ENCODE data around the gene WEE2. TPM values are rescaled to one million over a fixed set of nuclear protein-coding genes. Genes with fewer than 3 reads are reported as not detected.

WEE2 gene
- total RNA-seq, 1 experiment from 2014 or later: not detected

DNA sequence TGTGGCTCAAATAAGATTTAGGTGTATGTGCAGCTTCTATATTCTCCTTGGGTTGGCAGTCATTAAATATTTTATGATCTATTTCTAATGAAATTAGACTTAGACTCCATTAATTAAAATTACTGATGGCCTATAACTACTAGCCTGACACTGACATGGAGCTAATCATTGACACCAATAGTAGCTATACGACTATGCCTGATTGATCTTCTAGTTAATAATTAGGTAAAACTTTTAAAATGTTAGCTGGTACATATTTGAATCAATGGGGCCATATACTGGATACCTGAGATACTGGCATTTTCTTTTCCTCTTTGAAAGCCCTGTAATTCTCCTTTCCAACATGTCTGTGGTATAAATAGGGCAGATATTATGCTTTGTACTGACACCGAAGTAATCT, 14.4 kb downstream of the WEE2 start (continued):
- TF ChIP-seq, protein P1, sequence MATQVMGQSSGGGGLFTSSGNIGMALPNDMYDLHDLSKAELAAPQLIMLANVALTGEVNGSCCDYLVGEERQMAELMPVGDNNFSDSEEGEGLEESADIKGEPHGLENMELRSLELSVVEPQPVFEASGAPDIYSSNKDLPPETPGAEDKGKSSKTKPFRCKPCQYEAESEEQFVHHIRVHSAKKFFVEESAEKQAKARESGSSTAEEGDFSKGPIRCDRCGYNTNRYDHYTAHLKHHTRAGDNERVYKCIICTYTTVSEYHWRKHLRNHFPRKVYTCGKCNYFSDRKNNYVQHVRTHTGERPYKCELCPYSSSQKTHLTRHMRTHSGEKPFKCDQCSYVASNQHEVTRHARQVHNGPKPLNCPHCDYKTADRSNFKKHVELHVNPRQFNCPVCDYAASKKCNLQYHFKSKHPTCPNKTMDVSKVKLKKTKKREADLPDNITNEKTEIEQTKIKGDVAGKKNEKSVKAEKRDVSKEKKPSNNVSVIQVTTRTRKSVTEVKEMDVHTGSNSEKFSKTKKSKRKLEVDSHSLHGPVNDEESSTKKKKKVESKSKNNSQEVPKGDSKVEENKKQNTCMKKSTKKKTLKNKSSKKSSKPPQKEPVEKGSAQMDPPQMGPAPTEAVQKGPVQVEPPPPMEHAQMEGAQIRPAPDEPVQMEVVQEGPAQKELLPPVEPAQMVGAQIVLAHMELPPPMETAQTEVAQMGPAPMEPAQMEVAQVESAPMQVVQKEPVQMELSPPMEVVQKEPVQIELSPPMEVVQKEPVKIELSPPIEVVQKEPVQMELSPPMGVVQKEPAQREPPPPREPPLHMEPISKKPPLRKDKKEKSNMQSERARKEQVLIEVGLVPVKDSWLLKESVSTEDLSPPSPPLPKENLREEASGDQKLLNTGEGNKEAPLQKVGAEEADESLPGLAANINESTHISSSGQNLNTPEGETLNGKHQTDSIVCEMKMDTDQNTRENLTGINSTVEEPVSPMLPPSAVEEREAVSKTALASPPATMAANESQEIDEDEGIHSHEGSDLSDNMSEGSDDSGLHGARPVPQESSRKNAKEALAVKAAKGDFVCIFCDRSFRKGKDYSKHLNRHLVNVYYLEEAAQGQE (IDR thresholded peaks at IDR 0.05; ENCODE audit: low read depth): no peak
- TF ChIP-seq ELF1 (IDR thresholded peaks at IDR 0.05; ENCODE audit: borderline replicate concordance, low read depth): no peak
- TF ChIP-seq EGR1 (IDR thresholded peaks at IDR 0.05; ENCODE audit: low read depth): no peak

DNA sequence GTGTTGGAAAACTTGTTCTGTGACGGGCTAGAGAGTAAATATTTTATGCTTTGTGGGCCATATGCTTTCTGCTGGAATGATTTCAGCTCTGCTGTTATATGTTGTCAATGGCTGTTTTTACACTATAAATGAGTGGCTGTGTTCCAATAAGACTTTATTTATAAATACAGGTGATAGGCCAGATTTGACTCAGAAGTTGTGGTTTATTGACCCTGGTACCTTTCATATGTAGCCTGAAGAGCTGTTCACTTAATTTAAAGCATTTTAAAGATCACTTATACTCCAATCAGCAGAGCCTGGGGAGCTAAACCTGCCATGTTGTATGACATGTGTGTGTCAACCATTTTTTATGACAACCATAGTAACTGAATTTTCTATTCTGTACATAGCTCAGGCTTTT, 20.9 kb downstream of the WEE2 start:
- no peaks in the 10 kb centered on the region for H3K79me2 ChIP-seq (ENCODE audit: insufficient read depth, low read length)
- no peak overlapping the region for H3K4me2 ChIP-seq (ENCODE audit: low read length)
- peaks cover 5% of the 10 kb centered on the region; the same call in 1 of the 2 replicates for H3K27me3 ChIP-seq (ENCODE audit: insufficient read depth, low read length)
- TF ChIP-seq ZFX (IDR thresholded peaks at IDR 0.05) (no peak), ZNF274 (IDR thresholded peaks at IDR 0.05; ENCODE audit: low read depth, low read length) (no peak), EZH2phosphoT487 (IDR thresholded peaks at IDR 0.05; ENCODE audit: borderline replicate concordance) (no peak), RAD21 (IDR thresholded peaks at IDR 0.05; ENCODE audit: low read depth) (no peak), EGR1 (IDR thresholded peaks at IDR 0.05; ENCODE audit: low read depth) (no peak), SIN3A (IDR thresholded peaks at IDR 0.05; ENCODE audit: low read depth) (no peak), YY1 (IDR thresholded peaks at IDR 0.05; ENCODE audit: extremely low read depth, insufficient replicate concordance, low read depth, low read length) (no peak), CEBPB (IDR thresholded peaks at IDR 0.05; ENCODE audit: low read depth) (no peak), SRF (IDR thresholded peaks at IDR 0.05; ENCODE audit: low read depth) (no peak), POLR2A (IDR thresholded peaks at IDR 0.05; ENCODE audit: borderline replicate concordance, extremely low read depth, insufficient read depth, insufficient read length) (no peak)
- TF ChIP-seq, protein P1 (IDR thresholded peaks at IDR 0.05; ENCODE audit: low read depth): no peak
- TF ChIP-seq, protein P2, sequence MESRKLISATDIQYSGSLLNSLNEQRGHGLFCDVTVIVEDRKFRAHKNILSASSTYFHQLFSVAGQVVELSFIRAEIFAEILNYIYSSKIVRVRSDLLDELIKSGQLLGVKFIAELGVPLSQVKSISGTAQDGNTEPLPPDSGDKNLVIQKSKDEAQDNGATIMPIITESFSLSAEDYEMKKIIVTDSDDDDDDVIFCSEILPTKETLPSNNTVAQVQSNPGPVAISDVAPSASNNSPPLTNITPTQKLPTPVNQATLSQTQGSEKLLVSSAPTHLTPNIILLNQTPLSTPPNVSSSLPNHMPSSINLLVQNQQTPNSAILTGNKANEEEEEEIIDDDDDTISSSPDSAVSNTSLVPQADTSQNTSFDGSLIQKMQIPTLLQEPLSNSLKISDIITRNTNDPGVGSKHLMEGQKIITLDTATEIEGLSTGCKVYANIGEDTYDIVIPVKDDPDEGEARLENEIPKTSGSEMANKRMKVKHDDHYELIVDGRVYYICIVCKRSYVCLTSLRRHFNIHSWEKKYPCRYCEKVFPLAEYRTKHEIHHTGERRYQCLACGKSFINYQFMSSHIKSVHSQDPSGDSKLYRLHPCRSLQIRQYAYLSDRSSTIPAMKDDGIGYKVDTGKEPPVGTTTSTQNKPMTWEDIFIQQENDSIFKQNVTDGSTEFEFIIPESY (IDR thresholded peaks at IDR 0.05; ENCODE audit: extremely low read depth, insufficient replicate concordance, low read length): no peak
- TF ChIP-seq, protein P3, sequence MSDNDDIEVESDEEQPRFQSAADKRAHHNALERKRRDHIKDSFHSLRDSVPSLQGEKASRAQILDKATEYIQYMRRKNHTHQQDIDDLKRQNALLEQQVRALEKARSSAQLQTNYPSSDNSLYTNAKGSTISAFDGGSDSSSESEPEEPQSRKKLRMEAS (IDR thresholded peaks at IDR 0.05): no peak
- intact Hi-C loops (cut with micrococcal nuclease): no loop called here
- BruUV-seq (replicated peaks): no TSS peak
- ChIA-PET POLR2A (no interaction called here), CTCF (interaction anchor here (0.9 kb wide), 1 partner anchor 9 kb away, joined by 3 read pairs; the partner anchor contains the start of gene SSBP1), RAD21 (ENCODE audit: low non-redundant PET in 1 of 2, low total read pairs in 2 of 2, uncharacterized antibody in 2 of 2, unreplicated experiment in 2 of 2) (no interaction called here)
- ATAC-seq (no peak), DNase-seq (ENCODE audit: low read depth, low spot score) (no peak)
- no peaks in the 10 kb centered on the region for H3K9me2 ChIP-seq (ENCODE audit: insufficient read depth)
- no peaks in the 10 kb centered on the region for H4K20me1 ChIP-seq (ENCODE audit: insufficient read depth)
- H3K4me3 ChIP-seq (replicated peaks in 1 of 2; ENCODE audit: low read depth in 1 of 2, low read length in 2 of 2): no peak overlapping the region
- H2AFZ ChIP-seq (ENCODE audit: low read depth, low read length, poor library complexity, severe bottlenecking): no peak overlapping the region
- no peaks in the 10 kb centered on the region for H3K4me1 ChIP-seq (ENCODE audit: control insufficient read depth in 1 of 2, insufficient read depth in 2 of 2, low read length in 2 of 2)
- H3K9me3 ChIP-seq (ENCODE audit: control insufficient read depth in 1 of 2, insufficient read depth in 1 of 2, low read depth in 1 of 2, low read length in 2 of 2): no peaks in the 10 kb centered on the region
- H3K36me3 ChIP-seq (ENCODE audit: control insufficient read depth in 1 of 2, insufficient read depth in 2 of 2, low read length in 2 of 2): no peaks in the 10 kb centered on the region
- H3K9ac ChIP-seq (ENCODE audit: low read length): no peak overlapping the region
- H3K27ac ChIP-seq (ENCODE audit: low read depth, low read length): no peak overlapping the region
